GM18909 (cell line): ENCODE results near the gene PAX9.
"Not testable (repeated sequence)": the region's sequence is repeated elsewhere in the genome, so short reads cannot be mapped to it uniquely, and the experiment has no call there.

ENCODE experiments used
- ATAC-seq: cut with Tn5 transposase; IDR thresholded peaks from one replicate; pipeline ENCODE4 v1.9.1; 2021; ENCODE audit warnings: mild to moderate bottlenecking; ENCODE audit not compliant: unreplicated experiment, poor library complexity

The PAX9 gene

DNA sequence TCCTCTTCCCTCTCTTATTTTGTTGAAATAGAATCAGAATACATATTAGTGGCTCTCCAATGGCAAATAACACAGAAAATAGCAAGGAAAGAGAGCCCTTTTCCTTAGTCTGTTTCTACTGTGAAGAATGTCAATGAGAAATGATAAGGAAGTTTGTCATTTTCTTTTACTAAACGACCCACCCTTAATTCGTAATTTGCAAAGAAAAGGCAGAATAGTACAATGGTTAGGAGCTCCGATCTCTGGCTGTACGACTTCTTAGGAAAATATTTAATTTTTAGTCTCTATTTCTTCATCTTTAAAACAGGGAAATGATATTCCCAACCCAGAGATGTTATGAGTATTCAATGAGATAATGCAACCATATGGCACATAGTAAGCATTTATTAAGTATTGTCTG lies 6.0 kb downstream of the PAX9 start:
- ATAC-seq: no peak

- no peak for ATAC-seq
These were observed 9.5 kb downstream of the PAX9 start for GRCh38 chr14:36671149-36671548.

DNA sequence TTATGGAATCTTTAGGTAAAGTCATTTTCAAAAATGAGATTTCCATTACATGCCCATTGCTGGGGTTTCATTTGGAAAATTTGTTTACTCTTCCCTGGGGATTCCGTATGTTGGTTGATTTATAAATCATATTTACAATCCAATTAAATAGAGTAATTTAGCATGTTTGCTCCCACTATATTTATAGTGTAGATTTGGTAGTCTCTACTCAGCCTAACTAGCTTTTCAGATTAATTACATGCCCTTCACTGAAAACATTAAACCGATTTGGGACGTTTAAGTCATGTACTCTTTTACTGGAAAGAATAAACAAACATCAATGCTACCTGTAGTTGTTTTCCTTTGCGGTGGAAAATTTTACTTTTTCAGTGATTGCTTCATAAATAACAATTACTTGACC lies 10.4 kb downstream of the PAX9 start:
- no peak for ATAC-seq

DNA sequence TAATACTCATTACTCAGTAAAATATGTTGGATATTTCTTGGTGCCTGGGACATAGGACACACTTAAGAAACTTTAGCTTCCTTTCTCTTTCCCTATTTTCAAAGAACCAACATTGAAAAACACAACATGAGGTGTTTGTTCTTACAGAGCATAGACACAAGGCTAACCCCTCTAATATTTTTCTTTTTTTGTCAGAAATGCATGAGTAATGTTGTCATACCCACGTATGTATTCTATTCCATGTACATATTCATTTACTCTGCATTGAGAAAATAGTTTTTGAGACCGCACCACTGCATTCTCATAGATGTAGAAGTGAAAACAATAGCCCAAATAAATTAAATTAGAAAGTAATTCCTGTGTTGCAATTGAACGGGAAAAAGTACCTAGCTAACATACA lies 13.0 kb downstream of the PAX9 start:
- no peak for ATAC-seq

GRCh38 chr14:36675581-36675980 lies 13.9 kb downstream of the PAX9 start:
- ATAC-seq: no peak

DNA sequence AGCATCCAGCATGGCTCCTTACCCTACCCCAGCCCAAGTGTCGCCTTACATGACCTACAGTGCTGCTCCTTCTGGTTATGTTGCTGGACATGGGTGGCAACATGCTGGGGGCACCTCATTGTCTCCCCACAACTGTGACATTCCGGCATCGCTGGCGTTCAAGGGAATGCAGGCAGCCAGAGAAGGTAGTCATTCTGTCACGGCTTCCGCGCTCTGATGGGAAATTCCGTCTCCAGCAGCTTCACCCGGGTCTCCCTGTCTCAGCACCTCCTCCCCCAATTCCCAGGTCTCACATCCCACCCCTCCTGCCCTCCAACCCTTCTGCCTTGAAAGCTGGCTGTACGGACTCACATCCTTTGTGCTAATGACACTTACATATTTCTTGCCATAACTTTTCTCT lies 14.6 kb downstream of the PAX9 start:
- ATAC-seq: no peak

DNA sequence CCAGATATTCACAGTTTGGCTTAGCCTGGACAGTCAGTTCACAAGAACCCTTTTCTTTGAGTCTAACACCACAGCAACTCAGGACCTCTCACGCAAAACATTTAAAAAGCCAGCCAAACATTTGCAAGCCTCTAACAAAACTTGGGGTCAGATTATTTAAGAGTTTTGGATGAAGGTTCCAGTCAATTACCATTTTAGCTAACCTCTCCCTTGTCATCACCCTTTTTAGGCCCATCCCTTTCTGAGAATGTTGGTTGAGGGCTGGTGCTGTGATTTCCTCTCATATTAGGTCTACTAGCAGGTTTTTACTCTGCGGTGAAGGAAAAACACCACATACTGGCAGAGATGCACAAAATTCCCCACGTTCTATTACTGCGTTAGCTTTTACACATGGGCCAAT lies 20.7 kb downstream of the PAX9 start:
- ATAC-seq: no peak

GRCh38 chr14:36683083-36683724 lies 21.5 kb downstream of the PAX9 start:
- ATAC-seq: no peak

- no peak for ATAC-seq
These were observed 23.3 kb downstream of the PAX9 start for GRCh38 chr14:36684946-36685345.

- ATAC-seq: no peak
These were observed 28.8 kb downstream of the PAX9 start for GRCh38 chr14:36690311-36691040.

- ATAC-seq: not testable (repeated sequence)
These were observed 37.8 kb downstream of the PAX9 start for GRCh38 chr14:36699420-36699819.

- no peak for ATAC-seq
These were observed 39.0 kb downstream of the PAX9 start for GRCh38 chr14:36700651-36701050.

DNA sequence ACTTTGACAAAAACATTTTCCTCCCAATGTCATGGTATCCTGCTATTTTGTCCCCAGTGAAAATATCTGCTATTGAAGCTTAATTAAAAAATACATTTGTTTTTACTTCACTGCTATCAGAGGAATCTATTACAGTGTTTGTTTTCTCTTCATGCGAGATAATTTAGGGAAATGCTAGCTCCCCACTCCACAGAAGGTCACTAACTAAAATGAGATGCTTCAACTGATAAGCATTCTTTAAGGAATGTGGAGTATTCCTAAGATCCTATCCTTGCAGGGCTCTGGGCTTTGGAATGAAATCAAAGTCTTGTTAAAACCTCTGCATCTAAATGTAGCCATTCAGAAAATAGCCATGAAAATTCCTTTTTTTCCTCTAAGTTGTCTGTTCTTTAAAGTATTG lies 39.5 kb downstream of the PAX9 start:
- ATAC-seq: no peak

- ATAC-seq: no peak
These were observed 40.8 kb downstream of the PAX9 start for GRCh38 chr14:36702474-36702873.

GRCh38 chr14:36707570-36707969 lies 45.9 kb downstream of the PAX9 start:
- no peak for ATAC-seq

- no peak for ATAC-seq
These were observed 52.5 kb downstream of the PAX9 start for GRCh38 chr14:36713960-36714703.

DNA sequence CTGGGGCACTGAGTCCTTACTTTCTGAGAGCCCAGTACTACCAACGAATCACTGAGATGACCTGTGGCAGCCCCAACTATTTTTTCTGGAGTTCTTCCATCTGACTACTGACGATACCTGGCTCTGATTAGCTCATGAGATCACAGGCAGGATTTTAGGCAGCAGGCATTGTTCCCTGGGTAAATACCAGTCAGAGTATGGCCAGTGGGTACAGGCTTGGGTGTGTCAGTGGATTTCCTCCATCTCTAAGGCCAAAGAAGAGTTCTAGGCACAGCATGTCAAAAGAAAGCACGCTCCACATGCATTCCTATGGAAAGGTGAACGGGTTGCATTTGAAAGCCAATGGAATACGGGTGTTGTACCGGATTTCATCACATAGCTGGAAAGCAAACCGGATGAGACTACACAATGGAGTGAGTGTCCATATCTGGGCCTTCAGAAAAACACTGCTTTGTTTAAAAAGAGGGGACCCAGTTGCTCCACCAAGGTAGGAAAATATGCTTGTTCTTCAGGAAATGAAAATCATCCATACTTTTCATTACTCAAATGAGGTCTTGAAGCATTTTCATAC lies 55.0 kb downstream of the PAX9 start:
- ATAC-seq: no peak

DNA sequence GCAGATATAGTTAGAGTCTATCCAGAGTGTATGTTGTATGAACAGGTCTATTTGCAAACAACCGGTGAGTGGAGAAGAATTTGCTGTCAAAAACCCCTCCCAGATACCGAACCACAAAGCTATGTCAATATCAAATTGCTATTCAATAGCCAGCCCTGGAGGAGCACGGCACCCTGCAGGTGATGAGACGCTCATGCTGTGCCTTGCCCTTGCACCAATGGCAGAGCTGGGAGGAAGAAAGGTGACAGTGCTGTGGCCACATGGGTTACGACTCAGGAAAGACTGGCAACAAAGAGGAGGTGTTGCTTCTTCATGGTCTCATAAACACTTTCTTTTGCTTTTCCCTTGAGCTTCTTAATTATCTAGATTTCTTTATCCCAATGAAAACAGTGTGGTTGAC lies 55.7 kb downstream of the PAX9 start:
- no peak for ATAC-seq

GRCh38 chr14:36718216-36718615 lies 56.6 kb downstream of the PAX9 start:
- no peak for ATAC-seq

- no peak for ATAC-seq
These were observed 58.2 kb downstream of the PAX9 start for GRCh38 chr14:36719823-36720222.

GRCh38 chr14:36720657-36721056 lies 59.0 kb downstream of the PAX9 start:
- ATAC-seq: no peak
